Activated CD8-positive, alpha-beta memory T cell treated with anti-CD3 and anti-CD28 coated beads for 1 hour (primary cell): ENCODE measurements around the gene EEF1G.
"Not testable (repeated sequence)": the region's sequence is repeated elsewhere in the genome, so short reads cannot be mapped to it uniquely, and the experiment has no call there.

Experiments
- DNase-seq, 2 donors: peaks; one replicate each; pipeline ENCODE4 v3.0.0-alpha.2; 2020; ENCODE audit warnings: low read depth in 1 of 2; ENCODE audit errors: extremely low read depth in 1 of 2

The EEF1G gene

GRCh38 chr11:62556108-62556874, 17.4 kb downstream of the EEF1G start:
- DNase-seq: peak; percentile 65 to 66

- no peak for DNase-seq
These were observed 18.1 kb downstream of the EEF1G start for GRCh38 chr11:62555464-62556107.

- no peak for DNase-seq
These were observed 19.1 kb downstream of the EEF1G start for GRCh38 chr11:62554387-62555167.

- DNase-seq: no peak
These were observed 19.8 kb downstream of the EEF1G start for GRCh38 chr11:62553839-62554361.

- peak in 1 of 2 donors; percentile 39 for DNase-seq
These were observed 20.4 kb downstream of the EEF1G start for GRCh38 chr11:62553080-62553838.

GRCh38 chr11:62552485-62553079, 21.1 kb downstream of the EEF1G start:
- no peak for DNase-seq

- not testable (repeated sequence) for DNase-seq
These were observed 23.2 kb downstream of the EEF1G start for GRCh38 chr11:62550478-62550877.

GRCh38 chr11:62548545-62549335, 25.0 kb downstream of the EEF1G start:
- no peak for DNase-seq

- no peak for DNase-seq
These were observed 25.9 kb downstream of the EEF1G start for GRCh38 chr11:62547691-62548281.

GRCh38 chr11:62546929-62547625, 26.6 kb downstream of the EEF1G start:
- no peak for DNase-seq

GRCh38 chr11:62546244-62546928, 27.3 kb downstream of the EEF1G start, which contains the start of gene AHNAK:
AHNAK (minus strand) TSS chr11:62546806; CDS start chr11:62536098, 10,708 bp downstream.
- peak in 1 of 2 donors; percentile 63 for DNase-seq

- DNase-seq: peak; percentile 43 to 53
These were observed 28.1 kb downstream of the EEF1G start for GRCh38 chr11:62545437-62546243.

- DNase-seq: no peak
These were observed 28.9 kb downstream of the EEF1G start for GRCh38 chr11:62544581-62545436.

GRCh38 chr11:62543680-62544444, 29.8 kb downstream of the EEF1G start:
- DNase-seq: no peak
